ENCODE measurements around the gene PATE4. TPM values are rescaled to one million over a fixed set of nuclear protein-coding genes. Genes with fewer than 3 reads are reported as not detected.
"Not testable (repeated sequence)": the region's sequence is repeated elsewhere in the genome, so short reads cannot be mapped to it uniquely, and the experiment has no call there.

PATE4 gene, protein sequence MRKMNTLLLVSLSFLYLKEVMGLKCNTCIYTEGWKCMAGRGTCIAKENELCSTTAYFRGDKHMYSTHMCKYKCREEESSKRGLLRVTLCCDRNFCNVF
- not detected for total RNA-seq

DNA sequence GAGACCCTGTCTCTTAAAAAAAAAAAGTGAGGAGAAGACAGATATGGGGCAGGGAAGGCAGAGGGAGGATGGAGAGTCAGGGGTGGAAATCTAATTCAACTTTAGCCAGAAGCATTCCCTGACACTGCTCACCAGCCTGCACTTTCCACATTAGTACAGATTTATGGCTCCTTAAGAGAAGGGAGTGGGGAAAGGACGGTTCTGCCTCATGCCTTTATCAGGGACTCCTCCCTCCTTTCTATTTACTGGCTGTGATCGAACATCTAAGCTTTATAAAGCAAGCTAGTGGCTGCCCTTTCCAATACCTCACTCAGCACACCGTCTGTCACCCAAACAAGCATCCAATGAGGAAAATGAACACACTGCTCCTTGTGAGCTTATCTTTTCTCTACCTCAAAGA is at the start of gene PATE4:
PATE4 (plus strand) TSS at position 301 of the 400 bp plus-strand sequence; CDS start at position 345, 44 bp downstream.
- ATAC-seq (replicated peaks in 1 of 2) (no peak), DNase-seq (no peak)
- no peaks in the 10 kb centered on the region for H3K4me1 Mint-ChIP-seq (ENCODE audit: low read depth)
- H3K4me3 Mint-ChIP-seq, result no peak within 1 kb of the TSS
- peaks cover 35% of the 10 kb centered on the region for H3K27me3 Mint-ChIP-seq (ENCODE audit: low read depth)
- no peaks in the 10 kb centered on the region for H3K36me3 Mint-ChIP-seq (ENCODE audit: insufficient read depth in 2 of 2)
- peaks cover 0 to 8% of the 10 kb centered on the region in 2 donors for H3K9me3 Mint-ChIP-seq
- H3K27ac Mint-ChIP-seq, result no peak within 1 kb of the TSS

DNA sequence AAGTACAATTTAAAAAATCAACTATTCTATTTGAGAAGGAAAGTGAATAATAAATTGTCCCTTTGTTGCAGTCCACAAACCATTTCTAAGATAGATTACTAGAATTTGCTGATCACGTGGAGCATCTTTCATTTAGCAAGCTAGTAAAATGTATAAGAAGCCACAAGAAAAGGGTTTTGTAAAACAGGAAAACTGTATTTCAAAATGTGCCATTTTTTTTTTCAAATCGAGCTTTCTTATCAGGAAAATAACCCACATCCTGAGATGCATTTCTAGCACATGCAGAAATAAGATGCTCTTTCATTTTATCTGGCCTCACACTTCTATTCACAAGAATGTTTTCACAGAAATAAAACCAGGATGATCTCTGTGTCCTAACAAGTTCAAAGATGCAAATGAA is 48.4 kb upstream of the PATE4 start:
- Mint-ChIP-seq H3K9me3 (peaks cover 0 to 4% of the 10 kb centered on the region in 2 donors), H3K27me3 (ENCODE audit: low read depth) (peaks cover 19% of the 10 kb centered on the region), H3K27ac (no peak overlapping the region), H3K4me3 (no peak overlapping the region), H3K4me1 (ENCODE audit: low read depth) (no peaks in the 10 kb centered on the region), H3K36me3 (ENCODE audit: insufficient read depth in 2 of 2) (no peaks in the 10 kb centered on the region)
- ATAC-seq (replicated peaks in 1 of 2) (no peak), DNase-seq (no peak)

DNA sequence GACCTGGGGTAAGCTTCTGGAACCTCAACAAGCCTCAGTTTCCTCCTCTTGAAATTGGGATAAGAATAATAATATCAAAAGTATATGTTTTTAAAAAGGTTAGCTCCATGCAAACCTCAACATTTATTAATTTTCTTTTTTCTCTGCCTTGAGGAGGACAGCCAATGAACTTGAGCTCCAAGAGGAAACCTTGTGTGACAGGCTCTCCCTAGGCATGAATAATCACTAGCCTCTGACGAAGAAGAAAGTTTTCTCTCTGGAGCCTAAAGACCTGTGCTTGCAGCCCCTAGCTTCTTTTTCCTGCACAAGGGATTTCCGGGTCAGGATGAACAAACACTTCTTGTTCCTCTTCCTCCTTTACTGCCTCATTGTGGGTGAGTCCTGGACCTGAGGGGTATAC is 45.3 kb upstream of the PATE4 start, which contains the start of gene PATE3:
PATE3 (plus strand) TSS at position 301 of the 400 bp plus-strand sequence; CDS start at position 326, 25 bp downstream.
- Mint-ChIP-seq H3K27ac (no peak within 1 kb of the TSS), H3K9me3 (peaks cover 0 to 5% of the 10 kb centered on the region in 2 donors), H3K36me3 (ENCODE audit: insufficient read depth in 2 of 2) (peaks cover 0 to 1% of the 10 kb centered on the region in 2 donors), H3K4me1 (ENCODE audit: low read depth) (no peaks in the 10 kb centered on the region), H3K4me3 (no peak within 1 kb of the TSS), H3K27me3 (ENCODE audit: low read depth) (peaks cover 12% of the 10 kb centered on the region)
- no peak for DNase-seq
- no peak for ATAC-seq (replicated peaks in 1 of 2)

DNA sequence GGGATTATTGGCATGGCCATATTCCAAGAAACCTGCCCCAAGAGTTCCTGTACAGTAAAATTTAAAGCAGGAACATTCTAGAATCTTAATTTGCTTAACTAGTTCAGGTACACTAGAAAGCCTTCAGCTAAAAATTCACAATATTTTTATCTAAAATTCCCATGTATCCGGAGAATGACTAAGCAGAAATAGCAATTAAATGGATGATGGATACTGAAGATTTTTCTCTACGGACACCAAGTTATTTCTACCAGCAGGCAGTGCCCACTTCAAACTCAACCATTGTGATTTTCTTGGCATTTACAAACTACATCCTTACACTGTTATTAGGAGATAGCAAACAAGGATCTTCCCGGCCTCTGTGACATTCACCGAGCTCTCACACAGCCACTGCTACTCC is 42.3 kb upstream of the PATE4 start:
- Mint-ChIP-seq H3K4me1 (ENCODE audit: low read depth) (no peaks in the 10 kb centered on the region), H3K36me3 (ENCODE audit: insufficient read depth in 2 of 2) (peaks cover 0 to 1% of the 10 kb centered on the region in 2 donors), H3K27ac (no peak overlapping the region), H3K9me3 (peaks cover 2 to 7% of the 10 kb centered on the region in 2 donors), H3K4me3 (no peak overlapping the region), H3K27me3 (ENCODE audit: low read depth) (peaks cover 18% of the 10 kb centered on the region)
- no peak for ATAC-seq (replicated peaks in 1 of 2)
- no peak for DNase-seq

DNA sequence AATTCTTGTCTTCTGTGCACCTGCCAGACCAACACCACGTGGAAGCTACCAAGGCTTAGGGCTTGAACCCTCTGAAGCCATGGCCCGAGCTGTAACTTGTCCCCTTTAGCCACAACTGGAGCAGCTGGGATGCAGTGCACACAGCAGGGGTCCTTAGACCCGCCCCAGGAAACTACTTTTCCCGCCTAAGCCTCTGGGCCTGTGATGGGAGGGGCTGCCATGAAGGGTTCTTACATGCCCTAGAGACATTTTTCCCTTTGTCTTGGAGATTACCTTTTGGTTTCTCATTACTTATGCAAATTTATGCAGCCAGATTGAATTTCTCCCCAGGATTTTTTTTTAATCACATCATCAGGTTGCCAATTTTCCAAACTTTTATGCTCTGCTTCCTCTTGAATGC is 35.5 kb upstream of the PATE4 start:
- no peak for ATAC-seq (replicated peaks in 1 of 2)
- no peaks in the 10 kb centered on the region for H3K4me1 Mint-ChIP-seq (ENCODE audit: low read depth)
- no peak overlapping the region for H3K4me3 Mint-ChIP-seq
- peaks cover 6% of the 10 kb centered on the region for H3K27me3 Mint-ChIP-seq (ENCODE audit: low read depth)
- H3K9me3 Mint-ChIP-seq, result peaks cover 11 to 13% of the 10 kb centered on the region in 2 donors
- no peak overlapping the region for H3K27ac Mint-ChIP-seq
- H3K36me3 Mint-ChIP-seq (ENCODE audit: insufficient read depth in 2 of 2), result peaks cover 2 to 10% of the 10 kb centered on the region in 2 donors
- DNase-seq, result no peak

DNA sequence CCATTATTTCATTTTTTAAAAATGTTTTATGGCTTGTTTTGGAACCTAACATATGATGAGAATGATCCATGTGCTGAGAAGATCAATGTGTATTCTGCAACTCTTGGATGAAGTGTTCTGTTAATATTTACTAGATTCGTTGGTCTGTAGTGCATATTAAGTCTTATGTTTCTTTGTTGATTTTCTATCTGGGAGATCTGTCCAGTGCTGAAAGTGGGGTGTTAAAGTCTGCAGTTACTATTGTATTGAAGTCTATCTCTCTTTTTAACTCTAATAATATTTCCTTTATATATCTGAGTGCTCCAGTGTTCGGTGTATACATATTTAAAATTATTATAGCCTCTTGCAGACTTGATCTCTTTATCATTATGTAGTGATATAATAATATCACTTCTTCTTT is 33.3 kb upstream of the PATE4 start:
- no peak overlapping the region for H3K27ac Mint-ChIP-seq
- H3K4me3 Mint-ChIP-seq, result no peak overlapping the region
- no peak for ATAC-seq (replicated peaks in 1 of 2)
- peaks cover 12 to 15% of the 10 kb centered on the region in 2 donors for H3K9me3 Mint-ChIP-seq
- no peaks in the 10 kb centered on the region for H3K4me1 Mint-ChIP-seq (ENCODE audit: low read depth)
- DNase-seq, result no peak
- no peaks in the 10 kb centered on the region for H3K27me3 Mint-ChIP-seq (ENCODE audit: low read depth)
- H3K36me3 Mint-ChIP-seq (ENCODE audit: insufficient read depth in 2 of 2), result peaks cover 4 to 10% of the 10 kb centered on the region in 2 donors

DNA sequence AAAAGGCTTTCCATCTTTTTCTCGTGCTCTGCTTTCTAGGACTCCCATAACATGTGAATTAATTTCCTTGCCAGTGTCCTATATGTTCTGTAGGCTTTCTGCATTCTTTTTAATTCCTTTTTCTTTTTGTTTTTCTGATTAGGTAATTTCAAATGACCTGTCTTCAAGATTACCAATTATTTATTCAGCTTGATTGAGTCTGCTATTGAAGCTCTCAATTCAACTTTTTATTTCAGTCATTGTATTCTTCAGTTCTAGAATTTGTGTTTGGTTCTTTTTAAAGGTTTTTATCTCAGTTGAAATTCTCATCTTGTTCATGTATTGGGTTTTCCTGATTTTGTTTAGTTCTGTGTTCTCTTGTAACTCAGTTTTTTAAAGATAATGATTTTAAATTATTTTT is 30.7 kb upstream of the PATE4 start:
- DNase-seq, result no peak
- H3K4me3 Mint-ChIP-seq, result no peak overlapping the region
- H3K27me3 Mint-ChIP-seq (ENCODE audit: low read depth), result no peaks in the 10 kb centered on the region
- H3K9me3 Mint-ChIP-seq, result peaks cover 12 to 15% of the 10 kb centered on the region in 2 donors
- H3K4me1 Mint-ChIP-seq (ENCODE audit: low read depth), result no peaks in the 10 kb centered on the region
- H3K27ac Mint-ChIP-seq, result no peak overlapping the region
- peaks cover 4 to 10% of the 10 kb centered on the region in 2 donors for H3K36me3 Mint-ChIP-seq (ENCODE audit: insufficient read depth in 2 of 2)
- no peak for ATAC-seq (replicated peaks in 1 of 2)

DNA sequence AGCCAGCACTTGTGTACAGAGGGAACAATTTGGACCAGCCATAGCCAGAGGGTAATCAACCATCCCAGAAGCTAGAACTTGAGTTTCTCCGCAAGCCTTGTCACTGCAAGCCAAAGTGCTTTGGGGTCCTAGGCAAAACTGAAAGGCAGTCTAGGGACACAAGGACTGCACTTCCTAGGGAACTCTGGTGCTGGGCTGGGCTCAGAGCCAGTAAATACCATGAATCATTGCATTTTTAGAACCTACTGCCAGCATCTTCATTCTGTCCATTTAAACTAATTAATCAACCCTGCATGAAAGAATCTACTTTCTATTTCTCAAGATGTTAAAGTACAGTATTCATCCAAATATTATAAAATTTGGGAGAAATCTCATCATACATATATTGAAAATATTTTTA is 25.2 kb upstream of the PATE4 start:
- no peaks in the 10 kb centered on the region for H3K27me3 Mint-ChIP-seq (ENCODE audit: low read depth)
- H3K4me1 Mint-ChIP-seq (ENCODE audit: low read depth), result no peaks in the 10 kb centered on the region
- no peak overlapping the region for H3K27ac Mint-ChIP-seq
- peaks cover 3 to 5% of the 10 kb centered on the region in 2 donors for H3K9me3 Mint-ChIP-seq
- no peak for ATAC-seq (replicated peaks in 1 of 2)
- no peaks in the 10 kb centered on the region for H3K36me3 Mint-ChIP-seq (ENCODE audit: insufficient read depth in 2 of 2)
- DNase-seq, result no peak
- no peak overlapping the region for H3K4me3 Mint-ChIP-seq

DNA sequence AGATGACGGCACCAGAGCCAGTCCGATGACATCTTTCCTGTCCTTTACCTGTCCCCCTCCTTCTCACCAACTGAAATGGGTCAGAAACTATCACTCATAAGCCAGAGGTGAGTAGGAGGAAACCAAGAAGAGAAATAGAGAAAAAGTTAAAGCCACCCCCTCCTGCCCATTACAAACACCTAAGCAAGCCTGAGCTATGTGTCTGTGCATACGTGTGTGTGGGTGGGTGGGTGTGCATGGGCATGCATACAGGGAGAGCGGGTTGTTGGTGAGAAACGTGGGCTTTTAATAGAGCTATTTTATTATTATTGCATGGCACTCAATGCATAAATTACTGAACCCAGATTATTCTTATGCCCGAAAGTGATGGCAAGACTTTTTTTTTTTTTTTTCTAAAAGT is 2.6 kb downstream of the PATE4 start:
- no peak for DNase-seq
- Mint-ChIP-seq H3K36me3 (ENCODE audit: insufficient read depth in 2 of 2) (no peaks in the 10 kb centered on the region), H3K27ac (no peak overlapping the region), H3K27me3 (ENCODE audit: low read depth) (peaks cover 37% of the 10 kb centered on the region), H3K4me3 (no peak overlapping the region), H3K4me1 (ENCODE audit: low read depth) (no peaks in the 10 kb centered on the region), H3K9me3 (peaks cover 0 to 4% of the 10 kb centered on the region in 2 donors)
- no peak for ATAC-seq (replicated peaks in 1 of 2)

DNA sequence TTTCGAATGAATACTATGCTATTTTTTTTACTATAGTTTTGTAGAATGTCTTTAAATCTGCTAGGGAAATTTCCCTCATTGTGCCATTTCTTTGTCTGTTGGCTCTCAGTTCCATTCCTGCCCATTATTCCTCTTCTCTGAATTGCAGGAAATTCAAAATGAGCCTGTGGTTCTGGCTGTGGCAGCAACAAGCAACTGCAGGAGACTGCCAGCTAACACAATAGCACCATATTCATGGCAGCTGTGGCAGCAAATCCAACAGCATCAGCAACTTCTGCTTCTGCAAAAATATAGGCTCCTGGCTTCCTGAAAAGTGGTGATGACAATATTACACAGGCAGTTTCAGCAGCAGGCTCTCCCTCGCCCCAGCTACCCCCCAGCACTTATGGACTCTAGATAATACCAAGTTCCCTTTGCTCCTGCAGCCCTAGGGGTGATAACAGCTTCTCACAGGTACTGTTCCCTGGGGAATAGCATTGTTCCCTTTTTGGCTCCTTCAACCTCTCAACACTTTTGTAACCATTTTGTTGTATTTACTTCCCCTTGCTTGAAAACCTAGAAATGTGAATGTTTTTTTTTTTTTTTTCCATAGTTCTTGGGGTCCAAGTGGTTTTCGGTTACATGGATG is 9.3 kb downstream of the PATE4 start:
- ATAC-seq (replicated peaks in 1 of 2) (no peak), DNase-seq (no peak)
- Mint-ChIP-seq H3K27me3 (ENCODE audit: low read depth) (peaks cover 7% of the 10 kb centered on the region), H3K36me3 (ENCODE audit: insufficient read depth in 2 of 2) (peaks cover 11 to 15% of the 10 kb centered on the region in 2 donors), H3K4me3 (no peak overlapping the region), H3K4me1 (ENCODE audit: low read depth) (no peaks in the 10 kb centered on the region), H3K27ac (no peak overlapping the region), H3K9me3 (peaks cover 9 to 12% of the 10 kb centered on the region in 2 donors)

DNA sequence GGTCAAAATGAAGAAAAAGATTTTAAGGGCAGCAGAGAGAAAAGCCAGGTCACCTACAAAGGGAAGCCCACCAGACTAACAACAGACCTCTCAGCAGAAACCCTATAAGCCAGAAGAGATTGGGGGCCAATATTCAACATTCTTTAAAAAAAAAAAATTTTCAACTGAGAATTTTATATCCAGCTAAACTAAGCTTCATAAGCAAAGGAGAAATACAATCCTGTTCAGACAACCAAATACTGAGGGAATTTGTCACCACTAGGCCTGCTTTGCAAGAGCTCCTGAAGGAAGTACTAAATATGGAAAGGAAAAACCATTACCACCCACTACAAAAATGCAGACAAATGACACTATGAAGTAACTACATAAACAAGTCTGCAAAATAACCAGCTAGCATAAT is 13.1 kb downstream of the PATE4 start:
- DNase-seq, result no peak
- Mint-ChIP-seq H3K27ac (no peak overlapping the region), H3K4me3 (no peak overlapping the region), H3K27me3 (ENCODE audit: low read depth) (no peaks in the 10 kb centered on the region), H3K9me3 (peaks cover 13 to 18% of the 10 kb centered on the region in 2 donors), H3K4me1 (ENCODE audit: low read depth) (no peaks in the 10 kb centered on the region), H3K36me3 (ENCODE audit: insufficient read depth in 2 of 2) (peaks cover 15 to 16% of the 10 kb centered on the region in 2 donors)
- ATAC-seq (replicated peaks in 1 of 2), result no peak

DNA sequence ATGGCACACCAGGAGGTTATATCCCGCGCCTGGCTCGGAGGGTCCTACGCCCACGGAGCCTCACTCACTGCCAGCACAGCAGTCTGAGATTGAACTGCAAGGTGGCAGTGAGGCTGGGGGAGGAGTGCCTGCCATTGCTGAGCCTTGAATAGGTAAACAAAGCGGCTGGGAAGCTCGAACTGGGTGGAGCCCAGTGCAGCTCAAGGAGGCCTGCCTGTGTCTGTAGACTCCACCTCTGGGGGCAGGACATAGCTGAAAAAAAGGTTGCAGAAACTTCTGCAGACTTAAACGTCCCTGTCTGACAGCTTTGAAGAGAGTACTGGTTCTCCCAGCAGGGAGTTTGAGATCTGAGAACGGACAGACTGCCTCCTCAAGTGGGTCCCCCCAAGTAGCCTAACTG is 24.6 kb downstream of the PATE4 start:
- ATAC-seq (replicated peaks in 1 of 2); DNase-seq; H3K27ac Mint-ChIP-seq; H3K4me1 Mint-ChIP-seq (ENCODE audit: low read depth); H3K36me3 Mint-ChIP-seq (ENCODE audit: insufficient read depth in 2 of 2); H3K4me3 Mint-ChIP-seq: not testable (repeated sequence)
- H3K27me3 Mint-ChIP-seq (ENCODE audit: low read depth), result peaks cover 17% of the 10 kb centered on the region
- peaks cover 5 to 11% of the 10 kb centered on the region in 2 donors for H3K9me3 Mint-ChIP-seq

DNA sequence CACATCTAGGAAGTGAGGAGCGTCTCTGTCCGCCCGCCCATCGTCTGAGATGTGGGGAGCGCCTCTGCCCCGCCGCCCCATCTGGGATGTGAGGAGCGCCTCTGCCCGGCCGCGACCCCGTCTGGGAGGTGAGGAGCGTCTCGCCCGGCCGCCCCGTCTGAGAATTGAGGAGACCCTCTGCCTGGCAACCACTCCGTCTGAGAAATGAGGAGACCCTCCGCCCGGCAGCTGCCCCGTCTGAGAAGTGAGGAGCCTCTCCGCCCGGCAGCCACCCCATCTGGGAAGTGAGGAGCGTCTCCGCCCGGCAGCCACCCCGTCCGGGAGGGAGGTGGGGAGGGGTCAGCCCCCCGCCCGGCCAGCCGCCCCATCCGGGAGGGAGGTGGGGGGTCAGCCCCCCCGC is 29.7 kb downstream of the PATE4 start:
- not testable (repeated sequence) for H3K4me1 Mint-ChIP-seq (ENCODE audit: low read depth); ATAC-seq (replicated peaks in 1 of 2); H3K9me3 Mint-ChIP-seq; DNase-seq; H3K27me3 Mint-ChIP-seq (ENCODE audit: low read depth); H3K4me3 Mint-ChIP-seq; H3K36me3 Mint-ChIP-seq (ENCODE audit: insufficient read depth in 2 of 2); H3K27ac Mint-ChIP-seq

DNA sequence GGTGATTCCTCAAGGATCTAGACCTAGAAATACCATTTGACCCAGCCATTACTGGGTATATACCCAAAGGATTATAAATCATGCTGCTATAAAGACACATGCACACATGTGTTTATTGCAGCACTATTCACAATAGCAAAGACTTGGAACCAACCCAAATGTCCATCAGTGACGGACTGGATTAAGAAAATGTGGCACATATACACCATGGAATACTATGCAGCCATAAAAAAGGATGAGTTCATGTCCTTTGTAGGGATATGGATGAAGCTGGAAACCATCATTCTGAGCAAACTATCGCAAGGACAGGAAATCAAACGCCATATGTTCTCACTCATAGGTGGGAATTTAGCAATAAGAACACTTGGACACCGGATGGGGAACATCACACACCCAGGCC is 32.2 kb downstream of the PATE4 start:
- not testable (repeated sequence) for ATAC-seq (replicated peaks in 1 of 2)

More for the DNA sequence above, 32.2 kb downstream of the PATE4 start:
- H3K36me3 Mint-ChIP-seq (ENCODE audit: insufficient read depth in 2 of 2); H3K27me3 Mint-ChIP-seq (ENCODE audit: low read depth); H3K4me1 Mint-ChIP-seq (ENCODE audit: low read depth); H3K27ac Mint-ChIP-seq; H3K4me3 Mint-ChIP-seq; DNase-seq; H3K9me3 Mint-ChIP-seq: not testable (repeated sequence)
